Activated naive CD8-positive, alpha-beta T cell treated with anti-CD3 and anti-CD28 coated beads, Interleukin-2, amount 50 U/mL, for 16 hours (primary cell): ENCODE results near the gene PTTG1IP2.

Source experiments
- DNase-seq: peaks from one replicate; pipeline ENCODE4 v3.0.0-alpha.2; 2020; ENCODE audit warnings: low read depth, low spot score

The PTTG1IP2 gene

DNA sequence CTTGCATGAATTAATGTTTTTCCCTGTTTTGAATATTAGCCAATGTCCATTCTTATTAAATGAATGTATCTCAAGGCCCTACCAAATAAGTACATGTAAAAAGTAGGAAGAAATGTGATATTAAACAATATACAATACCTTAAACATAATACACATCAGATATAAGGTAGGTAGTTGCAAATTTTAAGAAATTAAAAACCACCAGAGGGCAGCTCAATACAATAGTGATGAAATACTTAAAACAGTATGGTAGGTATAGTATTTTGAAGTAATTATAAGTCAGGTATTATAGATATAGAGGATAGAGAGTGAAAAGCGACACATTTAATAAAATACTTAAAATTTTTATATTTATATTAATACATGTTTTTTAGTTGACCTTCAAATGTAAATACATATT lies 83.1 kb downstream of the PTTG1IP2 start:
- no peak for DNase-seq

DNA sequence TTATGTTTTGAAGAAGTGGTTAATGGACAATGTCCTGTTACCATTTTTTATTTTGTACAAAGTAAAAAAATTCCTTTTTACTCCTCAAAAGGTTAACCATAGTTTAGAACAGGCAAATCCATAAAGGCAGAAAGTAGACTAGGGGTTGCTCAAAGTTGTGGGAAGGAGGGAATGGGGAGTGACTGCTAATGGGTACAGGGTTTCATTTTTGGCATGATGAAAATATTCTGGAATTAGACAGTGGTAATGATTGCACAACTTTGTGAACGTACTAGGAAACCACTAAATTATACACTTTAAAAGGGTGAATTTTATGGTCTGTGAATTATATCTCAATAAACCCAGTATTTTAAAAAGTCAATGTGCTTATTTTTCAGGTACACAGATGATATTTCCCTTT lies 91.3 kb downstream of the PTTG1IP2 start:
- DNase-seq = no peak
